ENCODE measurements around the gene FBLN7.

DNA sequence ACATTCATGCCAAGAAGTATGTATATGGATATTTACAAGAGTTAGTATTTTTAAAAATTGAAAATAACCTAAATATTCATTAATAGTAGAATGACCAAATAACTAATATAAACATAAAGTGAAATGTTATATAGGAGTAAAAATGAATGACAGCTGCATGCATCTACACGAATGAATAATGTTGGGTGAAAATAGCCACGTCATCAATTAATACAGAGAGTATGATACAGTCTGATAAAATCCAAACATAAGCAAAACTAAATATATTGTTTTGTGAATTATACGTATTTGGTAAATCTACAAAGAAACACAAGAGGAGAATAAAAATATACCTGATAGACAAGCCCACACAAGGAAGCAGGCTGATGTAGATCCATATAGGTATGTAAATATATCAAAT lies 92.2 kb downstream of the FBLN7 start:
- TF ChIP-seq GATA2 (IDR thresholded peaks at IDR 0.05; ENCODE audit: low read depth, low read length) (no peak), GATA3 (IDR thresholded peaks at IDR 0.05; ENCODE audit: low read depth, low read length) (no peak)

All from SH-SY5Y (cell line).